Caco-2 (cell line): ENCODE data around the gene SORD. TPM values are rescaled to one million over a fixed set of nuclear protein-coding genes. Genes with fewer than 3 reads are reported as not detected.
"Not testable (repeated sequence)": the region's sequence is repeated elsewhere in the genome, so short reads cannot be mapped to it uniquely, and the experiment has no call there.

Experiments
- BruUV-seq: library from RNA; stranded (reverse); fragments of 400-500 nt; replicated peaks from 2 replicates; lab custom pipeline; 2021; lab: Mats Ljungman, UMichigan
- CTCF ChIA-PET: fragments of 300-600 bp; sonication (Branson Sonifier 250); formaldehyde crosslinking; loops from one replicate; lab custom pipeline; 2022; ENCODE audit warnings: antibody characterized with exemption; lab: Charles Lee
- POLR2A ChIA-PET: fragments of 300-600 bp; sonication (Branson Sonifier 250); formaldehyde crosslinking; loops from one replicate; lab custom pipeline; 2022; ENCODE audit warnings: antibody characterized with exemption; lab: Charles Lee
- DNase-seq, 2 experiments: peaks; one replicate each; pipeline versions ENCODE4 v3.0.0 to v3.0.0-alpha.2; 2020 to 2022
- H3K27me3 ChIP-seq: replicated peaks from 2 replicates; pipeline ENCODE4 v1.6.0; 2011; ENCODE audit warnings: low read length; ENCODE audit not compliant: control insufficient read depth, insufficient read depth
- H3K36me3 ChIP-seq: 2 replicates; pipeline ENCODE4 v1.5.1; 2011; ENCODE audit warnings: low read length; ENCODE audit not compliant: control insufficient read depth, insufficient read depth
- H3K4me1 ChIP-seq: fragments of 250-450 bp; sonication (Bioruptor Pico); 2 replicates; pipeline ENCODE4 v1.5.1; 2020; ENCODE audit warnings: mild to moderate bottlenecking
- H3K4me3 ChIP-seq: 2 replicates; pipeline ENCODE4 v1.5.1; 2011; ENCODE audit warnings: low read depth, mild to moderate bottlenecking, control low read depth, low read length
- H3K9me3 ChIP-seq: fragments of 250-450 bp; sonication (Bioruptor Pico); 2 replicates; pipeline ENCODE4 v1.5.1; 2020; ENCODE audit warnings: mild to moderate bottlenecking, moderate library complexity
- H3K27ac Mint-ChIP-seq: one replicate; pipeline ENCODE4 v1.8.0; 2022; ENCODE audit warnings: mixed read lengths; ENCODE audit not compliant: unreplicated experiment
- H3K27me3 Mint-ChIP-seq: one replicate; pipeline ENCODE4 v1.8.0; 2022; ENCODE audit warnings: mixed read lengths; ENCODE audit not compliant: insufficient read depth, unreplicated experiment
- H3K36me3 Mint-ChIP-seq: one replicate; pipeline ENCODE4 v1.8.0; 2022; ENCODE audit warnings: mild to moderate bottlenecking, mixed read lengths; ENCODE audit not compliant: insufficient read depth, unreplicated experiment
- H3K4me1 Mint-ChIP-seq: one replicate; pipeline ENCODE4 v1.8.0; 2022; ENCODE audit warnings: low read depth, mixed read lengths; ENCODE audit not compliant: unreplicated experiment
- H3K4me3 Mint-ChIP-seq: one replicate; pipeline ENCODE4 v1.8.0; 2022; ENCODE audit warnings: mild to moderate bottlenecking, moderate library complexity, mixed read lengths; ENCODE audit not compliant: unreplicated experiment
- H3K9me3 Mint-ChIP-seq: one replicate; pipeline ENCODE4 v1.8.0; 2022; ENCODE audit warnings: mixed read lengths; ENCODE audit not compliant: unreplicated experiment
- CTCF ChIP-seq, 2 experiments: fragments of 200-600 bp in 1 of 2; IDR thresholded peaks; 1 replicate in 1 of 2; 2 replicates in 1 of 2; pipeline versions ENCODE4 v1.5.1 to v1.8.0; 2011 to 2022; ENCODE audit warnings: antibody characterized with exemption in 1 of 2, control low read depth in 1 of 2, inconsistent platforms in 1 of 2, low read depth in 1 of 2, low read length in 1 of 2, mild to moderate bottlenecking in 1 of 2, moderate library complexity in 1 of 2; ENCODE audit not compliant: insufficient read depth in 1 of 2, severe bottlenecking in 1 of 2, unreplicated experiment in 1 of 2
- intact Hi-C: fragments of 100-400 bp; cut with micrococcal nuclease; formaldehyde crosslinking; loops from one replicate; pipeline ENCODE4 v1.10.0; 2022; ENCODE audit not compliant: unreplicated experiment
- total RNA-seq: library from RNA; stranded (reverse); gene quantifications from 2 replicates; pipeline ENCODE4 v1.2.3, GENCODE V29; 2022

SORD gene
- total RNA-seq, 1 experiment from 2014 or later, result 79.7 TPM

- H3K36me3 Mint-ChIP-seq, result peaks cover 47% of the 10 kb centered on the region
- H3K4me1 ChIP-seq, result peaks cover 26% of the 10 kb centered on the region
- peak overlapping the region; percentile 56 for H3K4me3 Mint-ChIP-seq
- H3K36me3 ChIP-seq, H3K9me3 Mint-ChIP-seq, intact Hi-C loops, H3K27me3 Mint-ChIP-seq, H3K9me3 ChIP-seq, H3K4me3 ChIP-seq, DNase-seq, H3K27me3 ChIP-seq: not testable (repeated sequence)
- H3K4me1 Mint-ChIP-seq, result peaks cover 12% of the 10 kb centered on the region
- POLR2A ChIA-PET, result interaction anchor here (1.0 kb wide), 1 partner anchor 12 kb away, joined by 5 read pairs; no protein-coding TSS in a partner anchor
- H3K27ac Mint-ChIP-seq, result peak overlapping the region; percentile 87
- TSS peak; percentile 99 for BruUV-seq
- CTCF ChIA-PET, result interaction anchor here (0.8 to 1.2 kb wide), 2 partner anchors 11 to 70 kb away, joined by 3 to 13 read pairs; no protein-coding TSS in a partner anchor
These were observed 25.4 kb downstream of the SORD start for GRCh38 chr15:45048449-45048793.

- no peak overlapping the region for H3K4me3 ChIP-seq
- H3K4me1 ChIP-seq, result peaks cover 26% of the 10 kb centered on the region
- H3K36me3 ChIP-seq, result no peaks in the 10 kb centered on the region; the same call in 1 of the 2 replicates
- peak; percentile 65 to 68 for DNase-seq
- Mint-ChIP-seq H3K4me3 (peak overlapping the region; percentile 56), H3K9me3 (no peaks in the 10 kb centered on the region), H3K27ac (peak overlapping the region; percentile 87), H3K4me1 (peaks cover 12% of the 10 kb centered on the region), H3K27me3 (no peaks in the 10 kb centered on the region), H3K36me3 (peaks cover 47% of the 10 kb centered on the region)
- TF ChIP-seq CTCF (IDR thresholded peaks at IDR 0.05; ENCODE audit: insufficient read depth in 1 of 2, low read depth in 1 of 2, low read length in 1 of 2, severe bottlenecking in 1 of 2, unreplicated experiment in 1 of 2), result no peak
- no peaks in the 10 kb centered on the region for H3K27me3 ChIP-seq
- no TSS peak for BruUV-seq
- intact Hi-C loops, result loop anchor here (1.0 kb wide), 1 partner anchor 15 kb away; no protein-coding TSS in a partner anchor
- peaks cover 5% of the 10 kb centered on the region for H3K9me3 ChIP-seq
- ChIA-PET POLR2A (interaction anchor here (1.0 kb wide), 1 partner anchor 12 kb away, joined by 5 read pairs; no protein-coding TSS in a partner anchor), CTCF (interaction anchor here (0.8 to 1.2 kb wide), 2 partner anchors 12 to 69 kb away, joined by 3 to 13 read pairs; no protein-coding TSS in a partner anchor)
These were observed 26.0 kb downstream of the SORD start for GRCh38 chr15:45048794-45049631.

- Mint-ChIP-seq H3K36me3 (peaks cover 44% of the 10 kb centered on the region), H3K4me3 (no peak overlapping the region), H3K27me3 (no peaks in the 10 kb centered on the region), H3K4me1 (peaks cover 12% of the 10 kb centered on the region), H3K9me3 (no peaks in the 10 kb centered on the region), H3K27ac (no peak overlapping the region)
- H3K9me3 ChIP-seq, result peaks cover 5% of the 10 kb centered on the region
- ChIA-PET POLR2A (no interaction called here), CTCF (no interaction called here)
- H3K36me3 ChIP-seq, result no peaks in the 10 kb centered on the region; the same call in 1 of the 2 replicates
- no peak for DNase-seq
- intact Hi-C loops, result no loop called here
- no peak for TF ChIP-seq CTCF (IDR thresholded peaks at IDR 0.05; ENCODE audit: insufficient read depth in 1 of 2, low read depth in 1 of 2, low read length in 1 of 2, severe bottlenecking in 1 of 2, unreplicated experiment in 1 of 2)
- peaks cover 26% of the 10 kb centered on the region for H3K4me1 ChIP-seq
- H3K4me3 ChIP-seq, result no peak overlapping the region
- no TSS peak for BruUV-seq
- no peaks in the 10 kb centered on the region for H3K27me3 ChIP-seq
These were observed 27.6 kb downstream of the SORD start for GRCh38 chr15:45050587-45050986.

GRCh38 chr15:45052676-45053075, 29.7 kb downstream of the SORD start:
- intact Hi-C loops, H3K9me3 Mint-ChIP-seq, H3K4me3 Mint-ChIP-seq, BruUV-seq, DNase-seq, H3K9me3 ChIP-seq, H3K36me3 ChIP-seq, H3K4me3 ChIP-seq, H3K27me3 ChIP-seq, H3K27ac Mint-ChIP-seq, CTCF ChIA-PET, H3K27me3 Mint-ChIP-seq, POLR2A ChIA-PET: not testable (repeated sequence)
- H3K4me1 ChIP-seq, result peaks cover 26% of the 10 kb centered on the region
- peaks cover 51% of the 10 kb centered on the region for H3K36me3 Mint-ChIP-seq
- peaks cover 12% of the 10 kb centered on the region for H3K4me1 Mint-ChIP-seq

- H3K4me1 Mint-ChIP-seq, intact Hi-C loops, H3K9me3 ChIP-seq, H3K4me3 ChIP-seq, H3K36me3 ChIP-seq, H3K27me3 Mint-ChIP-seq, H3K4me1 ChIP-seq, CTCF ChIA-PET, BruUV-seq, H3K4me3 Mint-ChIP-seq, H3K27me3 ChIP-seq: not testable (repeated sequence)
- peak; percentile 52 to 55 for DNase-seq
- H3K9me3 Mint-ChIP-seq, result peaks cover 15% of the 10 kb centered on the region
- peak overlapping the region; percentile 29 for H3K27ac Mint-ChIP-seq
- H3K36me3 Mint-ChIP-seq, result peaks cover 56% of the 10 kb centered on the region
- POLR2A ChIA-PET, result interaction anchor here (0.6 kb wide), 2 partner anchors 22 to 185 kb away, joined by 4 to 5 read pairs; no protein-coding TSS in a partner anchor
These were observed 36.0 kb downstream of the SORD start for GRCh38 chr15:45058690-45059675.
